Spleen (tissue), 7 donors: Measurements from ENCODE around the gene CACNA1D.

ENCODE experiments used
- POLR2AphosphoS5 ChIP-seq, 3 donors: sonication (generic); formaldehyde crosslinking; IDR thresholded peaks; one replicate each; pipeline ENCODE4 v1.5.1; 2017; ENCODE audit warnings: antibody characterized with exemption in 3 of 3
- TF ChIP-seq, protein P1 (sequence below), 11 experiments: fragments of 200-600 bp in 7 of 11; fragments of 450-650 bp in 4 of 11; sonication (generic) in 4 of 11; IDR thresholded peaks in 8 of 11; conservative IDR thresholded peaks in 3 of 11; 1 replicate in 7 of 11; 2 replicates in 4 of 11; pipeline versions ENCODE4 v1.4.0 to v1.8.0; 2016 to 2021; ENCODE audit warnings: antibody characterized with exemption in 11 of 11, inconsistent platforms in 4 of 11, mild to moderate bottlenecking in 1 of 11
- donor health status: DM: no; HTN: no; CAD: no; lungs with moderate emphysema.
- donor health status: DM: no; HTN: no; CAD: no.
- donor health status: DM: no; HTN: no; CAD: no.

- TF ChIP-seq, protein P1, sequence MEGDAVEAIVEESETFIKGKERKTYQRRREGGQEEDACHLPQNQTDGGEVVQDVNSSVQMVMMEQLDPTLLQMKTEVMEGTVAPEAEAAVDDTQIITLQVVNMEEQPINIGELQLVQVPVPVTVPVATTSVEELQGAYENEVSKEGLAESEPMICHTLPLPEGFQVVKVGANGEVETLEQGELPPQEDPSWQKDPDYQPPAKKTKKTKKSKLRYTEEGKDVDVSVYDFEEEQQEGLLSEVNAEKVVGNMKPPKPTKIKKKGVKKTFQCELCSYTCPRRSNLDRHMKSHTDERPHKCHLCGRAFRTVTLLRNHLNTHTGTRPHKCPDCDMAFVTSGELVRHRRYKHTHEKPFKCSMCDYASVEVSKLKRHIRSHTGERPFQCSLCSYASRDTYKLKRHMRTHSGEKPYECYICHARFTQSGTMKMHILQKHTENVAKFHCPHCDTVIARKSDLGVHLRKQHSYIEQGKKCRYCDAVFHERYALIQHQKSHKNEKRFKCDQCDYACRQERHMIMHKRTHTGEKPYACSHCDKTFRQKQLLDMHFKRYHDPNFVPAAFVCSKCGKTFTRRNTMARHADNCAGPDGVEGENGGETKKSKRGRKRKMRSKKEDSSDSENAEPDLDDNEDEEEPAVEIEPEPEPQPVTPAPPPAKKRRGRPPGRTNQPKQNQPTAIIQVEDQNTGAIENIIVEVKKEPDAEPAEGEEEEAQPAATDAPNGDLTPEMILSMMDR (IDR thresholded peaks at IDR 0.05 in 8 of 11, conservative IDR thresholded peaks at IDR 0.05 in 3 of 11): no peak
- TF ChIP-seq POLR2AphosphoS5 (IDR thresholded peaks at IDR 0.05): no peak
Observed at GRCh38 chr3:53523346-53523745, 28.9 kb downstream of the CACNA1D start.
